Measurements from ENCODE around the gene SLAMF6. TPM values are rescaled to one million over a fixed set of nuclear protein-coding genes. Genes with fewer than 3 reads are reported as not detected.

SLAMF6 gene
- total and polyA plus RNA-seq, 10 of the 15 experiments (the other 5 are each of a cell fraction or from before 2014, with no cell fraction given): 20.5 to 89.6 (median 36.5) TPM

GRCh38 chr1:160548960-160549664, 26.1 kb upstream of the SLAMF6 start (continued):
- TF ChIP-seq CEBPZ (IDR thresholded peaks at IDR 0.05; ENCODE audit: low read depth, low read length) (no peak), HCFC1 (IDR thresholded peaks at IDR 0.05; ENCODE audit: low read length) (no peak), RB1 (IDR thresholded peaks at IDR 0.05; ENCODE audit: borderline replicate concordance) (no peak), JUND (IDR thresholded peaks at IDR 0.05; ENCODE audit: low read depth, low read length) (no peak), IRF5 (IDR thresholded peaks at IDR 0.05; ENCODE audit: borderline replicate concordance) (no peak)
